Left cardiac atrium (tissue), 4 donors: ENCODE data around the gene GPATCH2. TPM values are rescaled to one million over a fixed set of nuclear protein-coding genes. Genes with fewer than 3 reads are reported as not detected.

Experiments used
- ATAC-seq, 2 donors: fragments of 200-7000 bp; cut with Tn5 transposase; one replicate each; pipeline ENCODE4 v1.9.1; 2020; ENCODE audit warnings: mild to moderate bottlenecking in 2 of 2, moderate library complexity in 2 of 2
- DNase-seq: peaks from one replicate; pipeline ENCODE4 v3.0.0-alpha.2; 2020
- intact Hi-C, 2 donors: fragments of 100-400 bp; cut with DNase I; formaldehyde crosslinking; loops; one replicate each; pipeline versions ENCODE4 v1.14.1 to v1.15.1; 2022 to 2023
- long read RNA-seq: library from polyadenylated mRNA; unstranded; transcript quantifications from one replicate; pipeline ENCODE4 v2.0.0, GENCODE V29; 2021
- total RNA-seq, 2 donors: library from RNA; stranded (reverse); fragmentation: NEBNext Ultra II Directional; extraction: Animal tissue kit (Norgen Biotek cat#: 25700); gene quantifications; one replicate each; pipeline ENCODE4 v1.2.1, GENCODE V29; 2021
- donor health status: DM: no; HTN: yes; CAD: no.
- donor health status: DM: no; HTN: yes; CAD: no; lungs with severe emphysema.
- donor health status: DM: yes; HTN: yes; CAD: no.
- donor health status: Dilated cardiomyopathy.

The GPATCH2 gene
- total RNA-seq: 10 to 100 TPM in 1 of 2 donors, 1 to 10 TPM in 1; 8.0 to 10.8 TPM
- long read RNA-seq, full-length matches to known transcripts: 2 of 2 reads
- long read RNA-seq, partial matches to known transcripts: 0 of 2 reads
- long read RNA-seq, other reads (novel, unspliced or antisense): 0 of 2 reads

GRCh38 chr1:217630711-217631591 is at the start of gene GPATCH2, which contains the start of gene SPATA17:
Gene GPATCH2, minus strand, starts transcription at chr1:217631090. Its CDS starts 119 bp downstream, at chr1:217630971.
Gene SPATA17, plus strand, starts transcription at chr1:217631344. Its CDS starts 35 bp downstream, at chr1:217631379.
- DNase-seq: peak; percentile 84
- peak; percentile 97 to 98 for ATAC-seq
- intact Hi-C loops: no loop called here

GRCh38 chr1:217674028-217674729 is 43.3 kb upstream of the GPATCH2 start:
- DNase-seq (no peak), ATAC-seq (peak in 1 of 2 donors; percentile 30)
- intact Hi-C loops: no loop called here

GRCh38 chr1:217673387-217673786 is 42.5 kb upstream of the GPATCH2 start:
- ATAC-seq: peak in 1 of 2 donors; percentile 37
- DNase-seq: no peak
- intact Hi-C loops: no loop called here

GRCh38 chr1:217668351-217668940 is 37.6 kb upstream of the GPATCH2 start:
- ATAC-seq (no peak), DNase-seq (no peak)
- intact Hi-C loops: no loop called here

- no peak for ATAC-seq
- no peak for DNase-seq
- intact Hi-C loops: no loop called here
These were observed 30.5 kb upstream of the GPATCH2 start for GRCh38 chr1:217661407-217661806.

GRCh38 chr1:217660353-217661062 is 29.6 kb upstream of the GPATCH2 start:
- DNase-seq: no peak
- intact Hi-C loops: no loop called here
- ATAC-seq: peak in 1 of 2 donors; percentile 67

- DNase-seq (no peak), ATAC-seq (no peak)
- intact Hi-C loops: no loop called here
These were observed 19.8 kb upstream of the GPATCH2 start for GRCh38 chr1:217650674-217651073.

GRCh38 chr1:217647791-217648190 is 16.9 kb upstream of the GPATCH2 start:
- ATAC-seq (no peak), DNase-seq (no peak)
- intact Hi-C loops: loop anchor here in 1 of 2 donors (2.0 kb wide), 1 partner anchor 45 kb away; no protein-coding TSS in a partner anchor

- ATAC-seq: no peak
- intact Hi-C loops: no loop called here
- no peak for DNase-seq
These were observed 11.6 kb upstream of the GPATCH2 start for GRCh38 chr1:217642455-217642854.

GRCh38 chr1:217627431-217627830 is 3.5 kb downstream of the GPATCH2 start:
- intact Hi-C loops: no loop called here
- no peak for DNase-seq

GRCh38 chr1:217626321-217626720 is 4.6 kb downstream of the GPATCH2 start:
- ATAC-seq (no peak), DNase-seq (no peak)
- intact Hi-C loops: no loop called here

More at GRCh38 chr1:217627431-217627830, 3.5 kb downstream of the GPATCH2 start:
- no peak for ATAC-seq

GRCh38 chr1:217622042-217622441 is 8.8 kb downstream of the GPATCH2 start:
- DNase-seq: no peak
- intact Hi-C loops: no loop called here
- ATAC-seq: no peak

GRCh38 chr1:217620814-217621213 is 10.1 kb downstream of the GPATCH2 start:
- ATAC-seq: no peak
- no peak for DNase-seq
- intact Hi-C loops: no loop called here

- intact Hi-C loops: no loop called here
- ATAC-seq (no peak), DNase-seq (no peak)
These were observed 13.8 kb downstream of the GPATCH2 start for GRCh38 chr1:217617126-217617525.

- no peak for ATAC-seq
- intact Hi-C loops: no loop called here
- no peak for DNase-seq
These were observed 16.6 kb downstream of the GPATCH2 start for GRCh38 chr1:217614200-217614712.

- DNase-seq: no peak
- intact Hi-C loops: no loop called here
- no peak for ATAC-seq
These were observed 25.5 kb downstream of the GPATCH2 start for GRCh38 chr1:217605390-217605789.

- ATAC-seq (no peak), DNase-seq (no peak)
- intact Hi-C loops: loop anchor here in 1 of 2 donors (2.0 kb wide), 1 partner anchor 44 kb away; no protein-coding TSS in a partner anchor
These were observed 28.5 kb downstream of the GPATCH2 start for GRCh38 chr1:217602380-217602779.

GRCh38 chr1:217599154-217599553 is 31.7 kb downstream of the GPATCH2 start:
- ATAC-seq (no peak), DNase-seq (no peak)
- intact Hi-C loops: no loop called here

- intact Hi-C loops: no loop called here
- ATAC-seq (no peak), DNase-seq (no peak)
These were observed 40.3 kb downstream of the GPATCH2 start for GRCh38 chr1:217590598-217590997.
